Uterus (tissue), 4 donors: Measurements from ENCODE around the gene DOCK1. TPM values are rescaled to one million over a fixed set of nuclear protein-coding genes. Genes with fewer than 3 reads are reported as not detected.

Source experiments
- DNase-seq, 2 donors: peaks; one replicate each; pipeline ENCODE4 v3.0.0-alpha.2; 2019 to 2020
- H3K27ac ChIP-seq, 2 donors: fragments of 200-600 bp; sonication (generic); 1 replicate in 1 of 2; 2 replicates in 1 of 2; pipeline ENCODE4 v1.5.1; 2016 to 2018
- H3K27me3 ChIP-seq, 2 donors: fragments of 200-600 bp; sonication (generic); one replicate each; pipeline ENCODE4 v1.5.1; 2018 to 2019; ENCODE audit warnings: control low read depth in 1 of 2
- H3K36me3 ChIP-seq, 2 donors: fragments of 200-600 bp; sonication (generic); one replicate each; pipeline ENCODE4 v1.5.1; 2019; ENCODE audit warnings: control low read depth in 1 of 2
- H3K4me1 ChIP-seq, 2 donors: fragments of 200-600 bp; sonication (generic); one replicate each; pipeline ENCODE4 v1.5.1; 2018 to 2019; ENCODE audit warnings: control low read depth in 1 of 2
- H3K4me3 ChIP-seq, 2 donors: fragments of 200-600 bp; sonication (generic); 1 replicate in 1 of 2; 2 replicates in 1 of 2; pipeline ENCODE4 v1.5.1; 2018 to 2019; ENCODE audit warnings: mild to moderate bottlenecking in 1 of 2
- H3K9me3 ChIP-seq, 2 donors: fragments of 200-600 bp; sonication (generic); one replicate each; pipeline ENCODE4 v1.5.1; 2019; ENCODE audit warnings: control low read depth in 1 of 2
- CTCF ChIP-seq, 4 experiments: fragments of 200-600 bp in 2 of 4; fragments of 450-650 bp in 2 of 4; sonication (generic) in 2 of 4; IDR thresholded peaks; one replicate each; pipeline ENCODE4 v1.5.1; 2016 to 2019; ENCODE audit warnings: antibody characterized with exemption in 4 of 4, mild to moderate bottlenecking in 2 of 4, moderate library complexity in 1 of 4
- POLR2A ChIP-seq, 2 donors: fragments of 450-650 bp; IDR thresholded peaks; one replicate each; pipeline ENCODE4 v1.6.1; 2016; ENCODE audit warnings: antibody characterized with exemption in 2 of 2, mild to moderate bottlenecking in 1 of 2, moderate library complexity in 1 of 2
- intact Hi-C: fragments of 100-400 bp; cut with DNase I; formaldehyde crosslinking; loops from one replicate; pipeline ENCODE4 v1.15.1; 2023; ENCODE audit warnings: low total_unique reads
- total RNA-seq, 4 donors: library from RNA; depleted of rRNA in 3 of 4; stranded (reverse); fragments of >200 nt in 3 of 4; gene quantifications; one replicate each; pipeline versions ENCODE4 v1.1.0 to v1.2.4, GENCODE V29; 2014 to 2023
- donor health status: DM: yes; HTN: yes; CAD: no.

Gene DOCK1
- total RNA-seq, 4 donors from 2014 or later = 15.6 to 130 (median 65.0) TPM

- no peaks in the 10 kb centered on the region for H3K4me1 ChIP-seq
- no peak overlapping the region for H3K4me3 ChIP-seq
- H3K27ac ChIP-seq = no peak overlapping the region
- no peaks in the 10 kb centered on the region for H3K27me3 ChIP-seq
- no peaks in the 10 kb centered on the region for H3K9me3 ChIP-seq
- no peak for DNase-seq
- TF ChIP-seq POLR2A (IDR thresholded peaks at IDR 0.05) = no peak
- TF ChIP-seq CTCF (IDR thresholded peaks at IDR 0.05) = no peak
- intact Hi-C loops = no loop called here
- no peaks in the 10 kb centered on the region for H3K36me3 ChIP-seq
Observed at GRCh38 chr10:126940670-126941310, 35.6 kb downstream of the DOCK1 start.

DNA sequence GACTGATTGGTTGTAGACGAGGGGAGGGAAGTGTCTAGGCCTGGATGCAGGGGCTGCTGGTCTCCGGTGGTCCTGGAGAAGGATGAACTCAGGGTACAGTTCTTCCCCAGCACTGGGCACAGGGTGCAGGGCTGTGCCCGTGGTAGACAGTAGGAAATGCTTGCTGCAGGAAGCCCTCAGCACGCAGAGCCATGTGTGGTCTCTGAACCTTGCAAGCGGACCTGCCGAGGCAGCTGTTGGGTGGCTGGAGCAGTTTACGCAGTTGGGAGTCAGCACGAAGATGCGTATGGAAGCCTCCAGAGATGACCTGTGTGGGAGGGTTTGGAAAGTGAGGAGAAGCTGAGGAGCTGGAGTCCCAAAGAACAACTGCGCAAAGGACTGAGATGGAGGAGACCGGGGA lies 39.0 kb downstream of the DOCK1 start:
- Histone ChIP-seq H3K27me3 (no peaks in the 10 kb centered on the region), H3K4me1 (no peaks in the 10 kb centered on the region), H3K9me3 (no peaks in the 10 kb centered on the region), H3K27ac (no peak overlapping the region), H3K36me3 (no peaks in the 10 kb centered on the region), H3K4me3 (no peak overlapping the region)
- intact Hi-C loops = no loop called here
- TF ChIP-seq CTCF (IDR thresholded peaks at IDR 0.05) (no peak), POLR2A (IDR thresholded peaks at IDR 0.05) (no peak)
- DNase-seq = no peak

GRCh38 chr10:126945351-126946030 lies 40.3 kb downstream of the DOCK1 start:
- H3K9me3 ChIP-seq = no peaks in the 10 kb centered on the region
- H3K27me3 ChIP-seq = no peaks in the 10 kb centered on the region
- DNase-seq = no peak
- H3K36me3 ChIP-seq = no peaks in the 10 kb centered on the region
- no peak overlapping the region for H3K27ac ChIP-seq
- no peak for TF ChIP-seq CTCF (IDR thresholded peaks at IDR 0.05)
- H3K4me1 ChIP-seq = no peaks in the 10 kb centered on the region
- no peak overlapping the region for H3K4me3 ChIP-seq
- intact Hi-C loops = no loop called here

- H3K9me3 ChIP-seq = no peaks in the 10 kb centered on the region
- no peaks in the 10 kb centered on the region for H3K27me3 ChIP-seq
- TF ChIP-seq POLR2A (IDR thresholded peaks at IDR 0.05) (no peak), CTCF (IDR thresholded peaks at IDR 0.05) (no peak)
- no peaks in the 10 kb centered on the region for H3K36me3 ChIP-seq
- no peak overlapping the region for H3K4me3 ChIP-seq
- no peak overlapping the region for H3K27ac ChIP-seq
- intact Hi-C loops = no loop called here
- no peaks in the 10 kb centered on the region for H3K4me1 ChIP-seq
- no peak for DNase-seq
Observed at GRCh38 chr10:126946746-126947145, 41.5 kb downstream of the DOCK1 start.

- intact Hi-C loops = no loop called here
- Histone ChIP-seq H3K4me3 (no peak overlapping the region), H3K36me3 (no peaks in the 10 kb centered on the region), H3K27ac (no peak overlapping the region), H3K27me3 (no peaks in the 10 kb centered on the region), H3K4me1 (no peaks in the 10 kb centered on the region), H3K9me3 (no peaks in the 10 kb centered on the region)
- DNase-seq = no peak
- TF ChIP-seq CTCF (IDR thresholded peaks at IDR 0.05) = no peak
- TF ChIP-seq POLR2A (IDR thresholded peaks at IDR 0.05) = no peak
Observed at GRCh38 chr10:126948355-126949160, 43.3 kb downstream of the DOCK1 start.
